CD14-positive monocyte (primary cell): ENCODE measurements around the gene HCCS. TPM values are rescaled to one million over a fixed set of nuclear protein-coding genes. Genes with fewer than 3 reads are reported as not detected.

Source experiments
- DNase-seq, 3 donors: peaks; one replicate each; pipeline ENCODE4 v3.0.0-alpha.2; 2011 to 2022
- H2AFZ ChIP-seq: 2 replicates; pipeline ENCODE4 v1.6.0; 2012; ENCODE audit warnings: mild to moderate bottlenecking, low read depth, low read length, inconsistent platforms; ENCODE audit not compliant: insufficient read depth, poor library complexity, severe bottlenecking
- H3K27ac ChIP-seq, 2 donors: 1 replicate in 1 of 2; 2 replicates in 1 of 2; pipeline ENCODE4 v1.5.1; 2012 to 2013; ENCODE audit warnings: low read length in 2 of 2, control low read depth in 1 of 2, inconsistent platforms in 1 of 2, low read depth in 1 of 2, mild to moderate bottlenecking in 1 of 2
- H3K27me3 ChIP-seq, 2 donors: one replicate each; pipeline versions ENCODE4 v1.6.0 to v1.6.1; 2011 to 2013; ENCODE audit warnings: low read length in 2 of 2; ENCODE audit not compliant: control insufficient read depth in 2 of 2, insufficient read depth in 2 of 2
- H3K36me3 ChIP-seq, 2 donors: replicated peaks in 1 of 2; 1 replicate in 1 of 2; 2 replicates in 1 of 2; pipeline versions ENCODE4 v1.5.1 to v1.6.1; 2012 to 2013; ENCODE audit warnings: low read length in 2 of 2, control low read depth in 1 of 2, inconsistent platforms in 1 of 2, mild to moderate bottlenecking in 1 of 2; ENCODE audit not compliant: insufficient read depth in 2 of 2, control insufficient read depth in 1 of 2
- H3K4me1 ChIP-seq, 2 donors: 1 replicate in 1 of 2; 2 replicates in 1 of 2; pipeline versions ENCODE4 v1.5.1 to v1.6.1; 2012 to 2013; ENCODE audit warnings: low read length in 2 of 2, control low read depth in 1 of 2, inconsistent platforms in 1 of 2, mild to moderate bottlenecking in 1 of 2, moderate library complexity in 1 of 2; ENCODE audit not compliant: insufficient read depth in 2 of 2, control insufficient read depth in 1 of 2
- H3K4me2 ChIP-seq: replicated peaks from 2 replicates; pipeline ENCODE3; 2012; ENCODE audit warnings: low read length, moderate library complexity, mild to moderate bottlenecking; ENCODE audit not compliant: poor library complexity, severe bottlenecking; ENCODE audit errors: extremely low read depth
- H3K4me3 ChIP-seq, 3 experiments: fragments of 200-600 bp in 1 of 3; sonication (generic) in 1 of 3; replicated peaks in 1 of 3; 1 replicate in 2 of 3; 2 replicates in 1 of 3; pipeline ENCODE4 v1.5.1; 2011 to 2013; ENCODE audit warnings: low read length in 3 of 3, mild to moderate bottlenecking in 3 of 3, control low read depth in 2 of 3, low read depth in 2 of 3, inconsistent platforms in 1 of 3, moderate library complexity in 1 of 3
- H3K79me2 ChIP-seq: 2 replicates; pipeline ENCODE4 v1.6.0; 2012; ENCODE audit warnings: mild to moderate bottlenecking, control low read depth, inconsistent platforms, low read length, moderate library complexity; ENCODE audit not compliant: insufficient read depth
- H3K9ac ChIP-seq: 2 replicates; pipeline ENCODE4 v1.6.0; 2017; ENCODE audit warnings: low read length, mild to moderate bottlenecking; ENCODE audit not compliant: insufficient read depth, poor library complexity, severe bottlenecking
- H3K9me3 ChIP-seq, 2 donors: replicated peaks in 1 of 2; 1 replicate in 1 of 2; 2 replicates in 1 of 2; pipeline versions ENCODE4 v1.5.1 to v1.6.1; 2012 to 2013; ENCODE audit warnings: low read length in 2 of 2, control low read depth in 1 of 2; ENCODE audit not compliant: control insufficient read depth in 1 of 2, insufficient read depth in 1 of 2
- H4K20me1 ChIP-seq: 2 replicates; pipeline ENCODE4 v1.6.0; 2012; ENCODE audit warnings: mild to moderate bottlenecking, low read length, control low read depth, moderate library complexity; ENCODE audit not compliant: insufficient read depth
- H3K27ac Mint-ChIP-seq, 7 donors: one replicate each; pipeline ENCODE4 v1.8.0; 2020; ENCODE audit warnings: mild to moderate bottlenecking in 7 of 7, mixed read lengths in 7 of 7, moderate library complexity in 6 of 7, inconsistent platforms in 2 of 7
- H3K27me3 Mint-ChIP-seq, 3 donors: one replicate each; pipeline ENCODE4 v1.8.0; 2021 to 2022; ENCODE audit warnings: low read depth in 3 of 3, mild to moderate bottlenecking in 3 of 3, mixed read lengths in 3 of 3, moderate library complexity in 3 of 3, inconsistent platforms in 1 of 3
- H3K36me3 Mint-ChIP-seq, 2 donors: one replicate each; pipeline ENCODE4 v1.8.0; 2020; ENCODE audit warnings: mixed read lengths in 2 of 2, inconsistent platforms in 1 of 2, mild to moderate bottlenecking in 1 of 2
- H3K4me1 Mint-ChIP-seq: one replicate; pipeline ENCODE4 v1.8.0; 2020; ENCODE audit warnings: mild to moderate bottlenecking, mixed read lengths
- H3K4me3 Mint-ChIP-seq, 2 donors: one replicate each; pipeline ENCODE4 v1.8.0; 2020; ENCODE audit warnings: mild to moderate bottlenecking in 2 of 2, mixed read lengths in 2 of 2, moderate library complexity in 1 of 2
- H3K9me3 Mint-ChIP-seq, 7 donors: one replicate each; pipeline ENCODE4 v1.8.0; 2020 to 2022; ENCODE audit warnings: mixed read lengths in 7 of 7, mild to moderate bottlenecking in 6 of 7, moderate library complexity in 6 of 7, inconsistent platforms in 2 of 7
- WGBS: methylation state at CpG from one replicate; pipeline ENCODE4 v1.1.5; 2013; ENCODE audit warnings: missing lambda C conversion rate; ENCODE audit not compliant: insufficient coverage; 5-methylcytosine and 5-hydroxymethylcytosine counted together
- intact Hi-C, 2 donors: fragments of 100-400 bp; cut with micrococcal nuclease; formaldehyde crosslinking; loops; one replicate each; pipeline versions ENCODE4 v1.15.0 to v1.15.1; 2023
- polyA plus RNA-seq, 3 donors: library from polyadenylated mRNA; depleted of rRNA in 1 of 3; unstranded in 2 of 3; stranded (reverse) in 1 of 3; fragments of 300-500 nt in 2 of 3; fragments of >200 nt in 1 of 3; fragmentation: Illumina TruSeq in 2 of 3; gene quantifications; 1 replicate in 2 of 3; 2 replicates in 1 of 3; pipeline ENCODE4 v1.2.3, GENCODE V29; 2012 to 2021
- TF ChIP-seq, protein P1 (sequence below): fragments of 200-600 bp; IDR thresholded peaks from one replicate; pipeline ENCODE4 v1.8.0; 2022; ENCODE audit warnings: antibody characterized with exemption, mild to moderate bottlenecking

The HCCS gene
- polyA plus RNA-seq, 3 donors: 15.2 to 52.2 (median 38.9) TPM

DNA sequence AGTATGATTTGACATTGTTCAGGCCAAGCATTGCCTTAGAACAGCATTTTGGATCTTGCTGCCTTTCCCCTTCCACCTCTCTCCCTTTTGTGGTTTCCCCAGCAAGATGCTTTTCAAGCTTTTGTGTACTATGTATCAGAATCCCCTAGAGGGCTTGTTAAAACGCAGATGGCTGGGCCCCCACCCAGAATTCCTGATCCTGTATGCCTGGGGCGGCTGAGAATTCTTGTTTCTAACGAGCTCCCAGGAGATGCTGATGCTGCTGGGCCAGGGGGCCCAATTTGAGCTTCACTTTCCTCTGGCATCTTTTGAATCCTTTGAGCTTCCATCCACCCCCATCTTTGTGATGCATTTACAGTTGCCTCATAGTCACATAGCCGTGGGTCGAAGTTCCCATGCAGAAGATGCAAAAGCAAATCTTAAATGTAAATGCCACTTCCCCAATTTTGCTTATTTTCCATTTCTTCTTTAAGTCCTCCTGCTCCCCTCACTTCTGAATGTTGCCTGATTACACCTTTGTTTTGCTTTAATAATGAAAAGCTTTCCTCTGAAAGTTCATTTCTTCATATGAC, 18.5 kb downstream of the HCCS start:
- Mint-ChIP-seq H3K4me3 (no peak overlapping the region), H3K27ac (no peak overlapping the region), H3K9me3 (peaks cover 0 to 2% (median 0%) of the 10 kb centered on the region in 7 donors), H3K27me3 (peaks cover 0 to 3% (median 0%) of the 10 kb centered on the region in 3 donors), H3K36me3 (no peaks in the 10 kb centered on the region), H3K4me1 (peaks cover 25% of the 10 kb centered on the region)
- H3K27me3 ChIP-seq: no peaks in the 10 kb centered on the region
- H2AFZ ChIP-seq: no peak overlapping the region
- H3K79me2 ChIP-seq: no peaks in the 10 kb centered on the region
- no peak overlapping the region for H3K27ac ChIP-seq
- peaks cover 17 to 21% of the 10 kb centered on the region in 2 donors for H3K4me1 ChIP-seq
- intact Hi-C loops: loop anchor here in 1 of 2 donors (10.0 kb wide), 1 partner anchor 945 kb away; no protein-coding TSS in a partner anchor
- no peak for DNase-seq
- no peak overlapping the region for H3K4me3 ChIP-seq
- H3K36me3 ChIP-seq: no peaks in the 10 kb centered on the region
- no peaks in the 10 kb centered on the region for H3K9me3 ChIP-seq
- H4K20me1 ChIP-seq: no peaks in the 10 kb centered on the region
- no peak overlapping the region for H3K4me2 ChIP-seq
- 0% methylated on average over 2 of the region's 5 CpGs for WGBS
- TF ChIP-seq, protein P1, sequence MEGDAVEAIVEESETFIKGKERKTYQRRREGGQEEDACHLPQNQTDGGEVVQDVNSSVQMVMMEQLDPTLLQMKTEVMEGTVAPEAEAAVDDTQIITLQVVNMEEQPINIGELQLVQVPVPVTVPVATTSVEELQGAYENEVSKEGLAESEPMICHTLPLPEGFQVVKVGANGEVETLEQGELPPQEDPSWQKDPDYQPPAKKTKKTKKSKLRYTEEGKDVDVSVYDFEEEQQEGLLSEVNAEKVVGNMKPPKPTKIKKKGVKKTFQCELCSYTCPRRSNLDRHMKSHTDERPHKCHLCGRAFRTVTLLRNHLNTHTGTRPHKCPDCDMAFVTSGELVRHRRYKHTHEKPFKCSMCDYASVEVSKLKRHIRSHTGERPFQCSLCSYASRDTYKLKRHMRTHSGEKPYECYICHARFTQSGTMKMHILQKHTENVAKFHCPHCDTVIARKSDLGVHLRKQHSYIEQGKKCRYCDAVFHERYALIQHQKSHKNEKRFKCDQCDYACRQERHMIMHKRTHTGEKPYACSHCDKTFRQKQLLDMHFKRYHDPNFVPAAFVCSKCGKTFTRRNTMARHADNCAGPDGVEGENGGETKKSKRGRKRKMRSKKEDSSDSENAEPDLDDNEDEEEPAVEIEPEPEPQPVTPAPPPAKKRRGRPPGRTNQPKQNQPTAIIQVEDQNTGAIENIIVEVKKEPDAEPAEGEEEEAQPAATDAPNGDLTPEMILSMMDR: no peak
- H3K9ac ChIP-seq: no peak overlapping the region

DNA sequence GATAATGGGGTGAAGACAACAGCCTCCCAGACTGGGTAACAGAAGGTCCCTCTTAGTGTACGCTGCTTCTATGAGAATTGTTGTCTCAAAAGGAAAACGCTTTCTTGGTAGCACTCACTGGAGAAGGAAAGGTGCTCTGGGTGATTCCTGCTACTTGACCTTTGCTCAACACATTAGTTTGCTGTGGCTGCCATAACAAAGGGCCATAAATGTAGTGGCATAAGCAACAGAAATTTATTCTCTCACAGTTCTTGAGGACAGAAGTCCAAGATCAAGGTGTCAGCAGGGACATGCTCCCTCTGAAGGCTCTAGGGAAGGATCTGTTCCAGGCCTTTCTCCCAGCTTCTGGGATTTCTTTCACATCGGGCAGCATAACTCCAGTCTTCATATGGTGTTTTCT, 19.0 kb downstream of the HCCS start:
- H2AFZ ChIP-seq: no peak overlapping the region
- H4K20me1 ChIP-seq: no peaks in the 10 kb centered on the region
- H3K9ac ChIP-seq: no peak overlapping the region
- H3K4me3 ChIP-seq: no peak overlapping the region
- TF ChIP-seq, protein P1: no peak
- H3K9me3 ChIP-seq: no peaks in the 10 kb centered on the region
- no peaks in the 10 kb centered on the region for H3K27me3 ChIP-seq
- peaks cover 0 to 3% (median 0%) of the 10 kb centered on the region in 3 donors for H3K27me3 Mint-ChIP-seq
- WGBS: no CpG with 5 or more reads among the region's 3 CpGs
- H3K4me1 ChIP-seq: peaks cover 17 to 21% of the 10 kb centered on the region in 2 donors
- H3K9me3 Mint-ChIP-seq: peaks cover 0 to 2% (median 0%) of the 10 kb centered on the region in 7 donors
- H3K79me2 ChIP-seq: no peaks in the 10 kb centered on the region
- intact Hi-C loops: loop anchor here in 1 of 2 donors (10.0 kb wide), 1 partner anchor 945 kb away; no protein-coding TSS in a partner anchor
- H3K4me2 ChIP-seq: no peak overlapping the region
- no peaks in the 10 kb centered on the region for H3K36me3 ChIP-seq
- H3K27ac ChIP-seq: no peak overlapping the region
- H3K4me1 Mint-ChIP-seq: peaks cover 25% of the 10 kb centered on the region
- no peak overlapping the region for H3K4me3 Mint-ChIP-seq
- H3K27ac Mint-ChIP-seq: peak overlapping the region in 1 of 7 donors; percentile 6
- no peaks in the 10 kb centered on the region for H3K36me3 Mint-ChIP-seq
- DNase-seq: no peak
